ENCODE data around the gene PTPRN2. TPM values are rescaled to one million over a fixed set of nuclear protein-coding genes. Genes with fewer than 3 reads are reported as not detected.

Gene PTPRN2
- total and polyA plus RNA-seq, 9 of the 15 experiments (the other 6 are each of a cell fraction or from before 2014, with no cell fraction given), result not detected

DNA sequence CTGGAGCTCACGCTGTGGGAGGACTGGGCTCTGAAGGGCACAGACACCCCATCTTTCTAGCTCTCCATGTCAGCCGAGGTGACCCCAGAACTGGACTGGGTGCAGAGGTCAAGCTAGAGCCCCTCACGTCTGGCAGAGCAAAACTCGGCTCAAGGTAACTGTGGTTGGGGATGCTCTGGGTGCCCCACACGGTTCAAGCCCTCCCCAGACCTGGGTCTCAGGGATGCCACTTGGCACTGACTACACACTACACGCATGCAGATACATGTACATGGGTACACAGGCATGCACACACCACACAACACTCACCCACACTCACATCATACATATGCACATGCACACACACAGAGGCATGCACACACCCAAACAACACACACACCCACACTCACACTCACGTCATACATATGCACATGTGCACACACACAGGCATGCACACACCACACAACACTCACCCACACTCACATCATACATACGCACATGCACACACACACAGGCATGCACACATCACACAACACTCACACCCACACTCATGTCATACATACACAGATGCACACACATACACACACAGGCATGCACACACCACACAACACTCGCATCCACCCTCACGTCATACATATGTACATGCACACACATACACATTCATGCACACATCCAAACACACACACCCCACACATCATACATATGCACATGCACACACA is 1031.5 kb downstream of the PTPRN2 start:
- Histone ChIP-seq H3K79me2 (ENCODE audit: control insufficient read depth, insufficient read depth, low read length) (no peaks in the 10 kb centered on the region), H3K9me3 (replicated peaks; ENCODE audit: control insufficient read depth, insufficient read depth, low read depth, low read length) (peaks cover 9% of the 10 kb centered on the region; the same call in 1 of the 2 replicates), H3K27ac (ENCODE audit: extremely low read depth, low read depth, low read length) (no peak overlapping the region), H2AFZ (ENCODE audit: low read depth, low read length) (no peak overlapping the region), H3K9ac (ENCODE audit: insufficient read depth in 1 of 2, low read depth in 2 of 2, low read length in 2 of 2) (no peak overlapping the region), H4K20me1 (replicated peaks; ENCODE audit: control insufficient read depth, insufficient read depth, low read length) (peaks cover 15% of the 10 kb centered on the region; the same call in 1 of the 2 replicates), H3K4me1 (replicated peaks in 1 of 2; ENCODE audit: control insufficient read depth in 2 of 2, insufficient read depth in 2 of 2, low read length in 2 of 2) (peaks cover 0 to 14% of the 10 kb centered on the region in 2 experiments; a peak in 1 of 5 replicates), H3K4me2 (ENCODE audit: insufficient read depth, low read length) (no peak overlapping the region; the same call in 1 of the 2 replicates), H3K36me3 (ENCODE audit: control insufficient read depth, insufficient read depth, low read length) (no peaks in the 10 kb centered on the region), H3K27me3 (ENCODE audit: control insufficient read depth in 2 of 2, insufficient read depth in 2 of 2, low read length in 2 of 2) (peaks cover 20 to 61% of the 10 kb centered on the region in 2 experiments), H3K9me1 (ENCODE audit: control insufficient read depth, insufficient read depth, low read length) (no peaks in the 10 kb centered on the region), H3K4me3 (no peak overlapping the region)
- intact Hi-C loops (cut with micrococcal nuclease) (no loop called here), in situ Hi-C loops (cut with MboI) (no loop called here)
- BruUV-seq (replicated peaks), result no TSS peak
- POLR2A ChIA-PET, result no interaction called here
- FAIRE-seq, result peak; percentile 78
- WGBS (ENCODE audit: insufficient coverage, low coverage, missing lambda C conversion rate), result 3% methylated on average over 10 of the region's 10 CpGs
- no peak for DNase-seq (ENCODE audit: extremely low read depth in 1 of 4, low spot score in 3 of 4)
- ATAC-seq, result no peak
- CTCF ChIA-PET (ENCODE audit: low intra/inter-chr PET ratio), result no interaction called here
- no peak for TF ChIP-seq TAL1 (IDR thresholded peaks at IDR 0.05)
- no peak for TF ChIP-seq ZNF561 (CRISPR knock-in tag; conservative IDR thresholded peaks at IDR 0.05)
- no peak for TF ChIP-seq MNT (conservative IDR thresholded peaks at IDR 0.05)
- TF ChIP-seq NR2F6 (CRISPR knock-in tag; IDR thresholded peaks at IDR 0.05), result no peak
- no peak for TF ChIP-seq BCOR (IDR thresholded peaks at IDR 0.05)
- TF ChIP-seq RAD51 (IDR thresholded peaks at IDR 0.05; ENCODE audit: borderline replicate concordance, low read depth), result no peak
- no peak for TF ChIP-seq ZNF197 (CRISPR knock-in tag; IDR thresholded peaks at IDR 0.05; ENCODE audit: low read depth)
- TF ChIP-seq KDM5B (IDR thresholded peaks at IDR 0.05; ENCODE audit: insufficient replicate concordance, low read depth, low read length), result no peak
- no peak for TF ChIP-seq ZFP91 (CRISPR knock-in tag; IDR thresholded peaks at IDR 0.05)
